HepG2 (cell line): Measurements from ENCODE around the gene SLC25A10. TPM values are rescaled to one million over a fixed set of nuclear protein-coding genes. Genes with fewer than 3 reads are reported as not detected.

Source experiments
- EEA1 ChIP-seq: sonication (generic); formaldehyde crosslinking; IDR thresholded peaks from 2 replicates; pipeline ENCODE4 v1.5.1; 2020; ENCODE audit warnings: mild to moderate bottlenecking, missing genetic modification reagents, borderline replicate concordance
- ELK4 ChIP-seq: sonication (generic); formaldehyde crosslinking; IDR thresholded peaks from 2 replicates; pipeline ENCODE4 v1.9.0; 2021; ENCODE audit warnings: missing genetic modification reagents, borderline replicate concordance
- EZH2 ChIP-seq: conservative IDR thresholded peaks from 2 replicates; pipeline ENCODE4 v1.6.1; 2012; ENCODE audit warnings: mild to moderate bottlenecking, low read depth, low read length, moderate library complexity
- NAIF1 ChIP-seq: sonication (generic); formaldehyde crosslinking; IDR thresholded peaks from 2 replicates; pipeline ENCODE4 v1.5.0; 2020; ENCODE audit warnings: mild to moderate bottlenecking, missing genetic modification reagents, borderline replicate concordance
- PLSCR1 ChIP-seq: sonication (generic); formaldehyde crosslinking; IDR thresholded peaks from 2 replicates; pipeline ENCODE4 v1.5.0; 2020; ENCODE audit warnings: missing genetic modification reagents, mild to moderate bottlenecking, borderline replicate concordance
- SIX4 ChIP-seq: sonication (generic); formaldehyde crosslinking; IDR thresholded peaks from 2 replicates; pipeline ENCODE4 v1.4.0; 2020; ENCODE audit warnings: missing genetic modification reagents
- TARDBP ChIP-seq: sonication (generic); formaldehyde crosslinking; IDR thresholded peaks from 2 replicates; pipeline ENCODE4 v1.8.0; 2022; ENCODE audit warnings: mild to moderate bottlenecking, missing genetic modification reagents
- ZFYVE20 ChIP-seq: sonication (generic); formaldehyde crosslinking; IDR thresholded peaks from 2 replicates; pipeline ENCODE4 v1.8.0; 2023; ENCODE audit warnings: low read depth, mild to moderate bottlenecking, moderate library complexity, missing genetic modification reagents, borderline replicate concordance
- ZNF337 ChIP-seq: sonication (generic); formaldehyde crosslinking; IDR thresholded peaks from 2 replicates; pipeline ENCODE4 v1.5.1; 2020; ENCODE audit warnings: missing genetic modification reagents, low read depth, mild to moderate bottlenecking, borderline replicate concordance
- ZNF33B ChIP-seq: sonication (generic); formaldehyde crosslinking; IDR thresholded peaks from 2 replicates; pipeline ENCODE4 v1.5.1; 2020; ENCODE audit warnings: mild to moderate bottlenecking, missing genetic modification reagents
- ZNF512B ChIP-seq: sonication (generic); formaldehyde crosslinking; IDR thresholded peaks from 2 replicates; pipeline ENCODE4 v1.5.1; 2020; ENCODE audit warnings: missing genetic modification reagents, mild to moderate bottlenecking, borderline replicate concordance
- ZNF747 ChIP-seq: sonication (generic); formaldehyde crosslinking; IDR thresholded peaks from 2 replicates; pipeline ENCODE4 v1.8.1; 2023; ENCODE audit warnings: missing genetic modification reagents, mild to moderate bottlenecking, borderline replicate concordance
- ZNF770 ChIP-seq: sonication (generic); formaldehyde crosslinking; IDR thresholded peaks from 2 replicates; pipeline ENCODE4 v1.5.0; 2020; ENCODE audit warnings: mild to moderate bottlenecking, missing genetic modification reagents
- polyA plus RNA-seq, 8 experiments: library from polyadenylated mRNA; depleted of rRNA in 3 of 8; stranded (reverse) in 7 of 8; unstranded in 1 of 8; fragments of >200 nt; fragmentation: Illumina TruSeq in 4 of 8; extraction: Trizol in 4 of 8; gene quantifications; 2 replicates each; pipeline versions ENCODE4 v1.2.1 to v1.2.3, GENCODE V29; 2011 to 2016; ENCODE audit warnings: low read depth in 4 of 8, missing spikeins in 1 of 8, mixed read lengths in 1 of 8; ENCODE audit not compliant: insufficient read depth in 1 of 8
- total RNA-seq, 5 experiments: library from RNA; depleted of rRNA; stranded (reverse); fragments of >200 nt; fragmentation: Illumina TruSeq; extraction: Trizol; gene quantifications; 2 replicates each; pipeline ENCODE4 v1.2.3, GENCODE V29; 2016; ENCODE audit warnings: low read depth in 1 of 5
- TF ChIP-seq, protein P1 (sequence below): sonication (generic); formaldehyde crosslinking; IDR thresholded peaks from 2 replicates; pipeline ENCODE4 v1.8.0; 2022; ENCODE audit warnings: mild to moderate bottlenecking, missing genetic modification reagents, borderline replicate concordance

The SLC25A10 gene
- total and polyA plus RNA-seq, 2 of the 13 experiments (the other 11 are each of a cell fraction or from before 2014, with no cell fraction given): 46.5 to 140 TPM

DNA sequence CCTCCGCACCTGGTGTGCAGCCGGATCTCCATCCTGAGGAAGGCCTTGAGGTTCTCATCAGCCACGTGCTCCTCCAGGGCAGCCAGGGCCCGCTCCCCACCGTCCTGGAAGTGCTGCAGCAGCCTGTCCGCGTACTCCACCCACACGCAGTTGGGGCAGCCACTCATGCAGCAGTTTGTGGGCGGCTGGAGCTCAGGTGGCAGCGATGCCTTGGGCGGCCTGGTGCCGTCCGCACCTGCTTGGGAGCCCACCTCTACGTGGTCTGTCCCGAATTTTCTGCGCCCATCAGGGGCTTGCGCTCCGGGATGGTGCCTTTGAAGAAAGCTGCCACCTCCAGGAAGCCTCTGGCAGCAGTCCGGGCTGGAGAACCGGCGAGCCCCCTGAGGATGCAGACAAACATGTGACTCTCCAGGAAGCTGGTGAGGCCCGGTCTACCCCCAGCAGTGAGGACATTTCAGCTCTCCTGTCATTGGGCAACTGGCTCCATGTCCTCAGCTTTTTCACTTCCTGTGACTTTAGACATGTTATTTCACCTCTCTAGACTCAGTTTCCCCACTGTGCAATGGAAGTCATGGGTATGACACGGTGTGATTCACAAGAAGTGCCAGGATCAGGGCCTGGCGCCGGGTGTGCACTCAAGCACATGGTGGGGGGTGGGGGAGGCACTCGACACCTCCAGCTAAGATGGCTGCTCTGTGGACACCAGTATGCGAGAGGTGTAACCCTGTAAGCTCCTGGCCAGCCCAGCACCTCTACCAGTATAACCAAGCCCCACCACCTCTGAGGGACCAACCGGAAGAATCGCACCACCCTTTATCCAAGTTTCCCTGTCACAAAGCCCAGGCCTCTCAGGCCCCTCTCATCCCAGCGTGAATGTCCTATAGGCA is 46.6 kb upstream of the SLC25A10 start (continued):
- TF ChIP-seq ZNF770 (CRISPR knock-in tag) (no peak), EZH2 (no peak), ZNF33B (CRISPR knock-in tag) (peak; percentile 49; the same call in 1 of the 2 replicates), TARDBP (no peak; the same call in 1 of the 2 replicates), ZNF337 (CRISPR knock-in tag) (no peak), ZNF747 (CRISPR knock-in tag) (no peak), PLSCR1 (0 out of 2 replicates have a peak, but pooled peaks have one; percentile 63), ZNF512B (CRISPR knock-in tag) (no peak), ELK4 (CRISPR knock-in tag) (no peak), SIX4 (CRISPR knock-in tag) (no peak), NAIF1 (CRISPR knock-in tag) (no peak), EEA1 (CRISPR knock-in tag) (no peak), ZFYVE20 (CRISPR knock-in tag) (no peak)
- TF ChIP-seq, protein P1, sequence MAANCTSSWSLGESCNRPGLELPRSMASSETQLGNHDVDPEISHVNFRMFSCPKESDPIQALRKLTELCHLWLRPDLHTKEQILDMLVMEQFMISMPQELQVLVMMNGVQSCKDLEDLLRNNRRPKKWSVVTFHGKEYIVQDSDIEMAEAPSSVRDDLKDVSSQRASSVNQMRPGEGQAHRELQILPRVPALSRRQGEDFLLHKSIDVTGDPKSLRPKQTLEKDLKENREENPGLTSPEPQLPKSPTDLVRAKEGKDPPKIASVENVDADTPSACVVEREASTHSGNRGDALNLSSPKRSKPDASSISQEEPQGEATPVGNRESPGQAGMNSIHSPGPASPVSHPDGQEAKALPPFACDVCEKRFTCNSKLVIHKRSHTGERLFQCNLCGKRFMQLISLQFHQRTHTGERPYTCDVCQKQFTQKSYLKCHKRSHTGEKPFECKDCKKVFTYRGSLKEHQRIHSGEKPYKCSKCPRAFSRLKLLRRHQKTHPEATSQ (CRISPR knock-in tag): 0 out of 2 replicates have a peak, but pooled peaks have one; percentile 66
